ACC112 (cell line): ENCODE measurements around the gene MAB21L4.
"Not testable (repeated sequence)": the region's sequence is repeated elsewhere in the genome, so short reads cannot be mapped to it uniquely, and the experiment has no call there.

Source experiments
- H2AFZ ChIP-seq: fragments of 200-600 bp; sonication (generic); one replicate; pipeline ENCODE4 v1.6.0; 2017; ENCODE audit warnings: antibody characterized with exemption, low read length; ENCODE audit not compliant: unreplicated experiment
- H3K27ac ChIP-seq: fragments of 200-600 bp; sonication (generic); 2 replicates; pipeline ENCODE4 v1.5.1; 2014; ENCODE audit warnings: low read depth, mild to moderate bottlenecking, antibody characterized with exemption, low read length, moderate library complexity
- H3K27me3 ChIP-seq: fragments of 200-600 bp; sonication (generic); 2 replicates; pipeline ENCODE4 v1.6.1; 2014; ENCODE audit warnings: mild to moderate bottlenecking, antibody characterized with exemption, low read length, moderate library complexity, mixed read lengths; ENCODE audit not compliant: insufficient read depth
- H3K36me3 ChIP-seq: fragments of 200-600 bp; sonication (generic); 2 replicates; pipeline ENCODE4 v1.6.1; 2016; ENCODE audit warnings: mild to moderate bottlenecking, antibody characterized with exemption, low read length, moderate library complexity, mixed read lengths; ENCODE audit not compliant: insufficient read depth
- H3K4me1 ChIP-seq: fragments of 200-600 bp; sonication (generic); one replicate; pipeline ENCODE4 v1.6.1; 2016; ENCODE audit warnings: low read length, mixed read lengths; ENCODE audit not compliant: insufficient read depth, unreplicated experiment, control insufficient read depth
- H3K4me3 ChIP-seq: fragments of 200-600 bp; sonication (generic); 2 replicates; pipeline ENCODE4 v1.5.1; 2014; ENCODE audit warnings: mild to moderate bottlenecking, low read depth, low read length
- H3K79me2 ChIP-seq: fragments of 200-600 bp; sonication (generic); one replicate; pipeline ENCODE4 v1.6.0; 2016; ENCODE audit warnings: low read length; ENCODE audit not compliant: control insufficient read depth, unreplicated experiment, insufficient read depth

MAB21L4 gene

GRCh38 chr2:240851078-240851991 lies 44.6 kb downstream of the MAB21L4 start:
- H3K27ac ChIP-seq = no peak overlapping the region
- no peak overlapping the region for H2AFZ ChIP-seq
- no peaks in the 10 kb centered on the region for H3K27me3 ChIP-seq
- H3K36me3 ChIP-seq = no peaks in the 10 kb centered on the region
- H3K4me3 ChIP-seq = no peak overlapping the region
- H3K79me2 ChIP-seq = no peaks in the 10 kb centered on the region
- H3K4me1 ChIP-seq = no peaks in the 10 kb centered on the region

GRCh38 chr2:240850756-240851077 lies 45.2 kb downstream of the MAB21L4 start:
- no peak overlapping the region for H3K4me3 ChIP-seq
- no peaks in the 10 kb centered on the region for H3K36me3 ChIP-seq
- no peak overlapping the region for H2AFZ ChIP-seq
- no peaks in the 10 kb centered on the region for H3K79me2 ChIP-seq
- no peak overlapping the region for H3K27ac ChIP-seq
- H3K27me3 ChIP-seq = no peaks in the 10 kb centered on the region
- H3K4me1 ChIP-seq = no peaks in the 10 kb centered on the region

GRCh38 chr2:240850026-240850425 lies 45.9 kb downstream of the MAB21L4 start:
- H3K4me3 ChIP-seq = no peak overlapping the region
- no peak overlapping the region for H2AFZ ChIP-seq
- no peaks in the 10 kb centered on the region for H3K36me3 ChIP-seq

GRCh38 chr2:240848900-240849680 lies 46.9 kb downstream of the MAB21L4 start:
- no peak overlapping the region for H2AFZ ChIP-seq
- H3K27ac ChIP-seq = no peak overlapping the region
- peaks cover 14% of the 10 kb centered on the region for H3K27me3 ChIP-seq
- H3K36me3 ChIP-seq = no peaks in the 10 kb centered on the region
- no peaks in the 10 kb centered on the region for H3K79me2 ChIP-seq
- H3K4me1 ChIP-seq = no peaks in the 10 kb centered on the region
- H3K4me3 ChIP-seq = no peak overlapping the region

More at GRCh38 chr2:240850026-240850425, 45.9 kb downstream of the MAB21L4 start:
- H3K79me2 ChIP-seq = no peaks in the 10 kb centered on the region
- H3K27me3 ChIP-seq = peaks cover 5% of the 10 kb centered on the region
- no peak overlapping the region for H3K27ac ChIP-seq
- no peaks in the 10 kb centered on the region for H3K4me1 ChIP-seq

DNA sequence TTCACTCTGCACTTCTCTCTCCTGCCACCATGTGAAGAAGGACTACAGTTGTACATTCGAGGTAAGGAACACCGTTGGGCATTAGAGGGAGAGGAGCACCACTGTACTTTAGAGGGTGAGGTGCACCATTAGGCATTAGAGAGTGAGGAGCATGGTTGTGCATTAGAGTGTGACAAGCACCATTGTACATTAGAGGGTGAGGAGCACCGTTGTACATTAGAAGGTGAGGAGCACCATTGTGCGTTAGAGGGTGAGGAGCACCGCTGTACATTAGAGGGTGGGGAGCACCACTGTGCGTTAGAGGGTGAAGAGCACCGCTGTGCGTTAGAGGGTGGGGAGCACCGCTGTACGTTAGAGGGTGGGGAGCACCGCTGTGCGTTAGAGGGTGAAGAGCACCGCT lies 48.1 kb downstream of the MAB21L4 start:
- Histone ChIP-seq H3K4me1 (no peaks in the 10 kb centered on the region), H3K79me2 (no peaks in the 10 kb centered on the region), H3K27ac (no peak overlapping the region), H3K36me3 (no peaks in the 10 kb centered on the region), H2AFZ (no peak overlapping the region), H3K4me3 (no peak overlapping the region), H3K27me3 (peaks cover 21% of the 10 kb centered on the region)

DNA sequence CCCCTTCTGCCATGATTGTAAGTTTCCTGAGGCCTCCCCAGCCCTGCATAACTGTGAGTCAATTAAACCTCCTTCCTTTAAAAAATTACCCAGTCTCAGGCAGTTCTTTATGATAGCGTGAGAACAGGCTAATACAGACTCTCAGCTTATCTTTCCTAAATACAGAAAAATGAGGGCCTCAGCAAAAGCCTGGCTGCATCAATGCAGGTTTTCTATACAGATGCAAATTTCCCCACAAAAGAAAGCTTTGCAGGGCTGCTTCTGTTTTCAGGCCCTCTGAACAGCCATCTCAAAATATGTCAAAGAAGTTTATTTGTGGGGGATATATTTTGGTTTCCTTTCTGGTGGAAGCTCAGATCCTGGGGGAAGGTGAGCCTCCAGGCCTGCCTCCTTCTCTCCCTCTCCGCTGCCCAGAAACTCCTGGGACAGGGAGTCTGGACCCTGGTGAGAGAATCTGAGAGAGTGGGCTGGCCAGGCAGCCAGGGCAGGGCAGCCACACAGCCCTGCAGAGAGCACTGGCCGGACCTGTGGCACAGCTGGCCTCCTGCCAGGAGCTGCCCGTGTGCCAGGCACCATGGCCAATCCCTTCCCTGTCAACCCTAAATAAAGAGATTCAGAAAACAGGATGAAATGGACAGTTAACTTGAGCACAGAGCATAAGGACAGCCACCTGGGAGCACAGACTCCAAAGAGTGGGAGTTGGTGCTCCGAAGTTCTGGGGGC lies 48.9 kb downstream of the MAB21L4 start:
- no peaks in the 10 kb centered on the region for H3K79me2 ChIP-seq

GRCh38 chr2:240846309-240846708 lies 49.6 kb downstream of the MAB21L4 start:
- not testable (repeated sequence) for H3K36me3 ChIP-seq, H2AFZ ChIP-seq, H3K27ac ChIP-seq, H3K4me1 ChIP-seq, H3K4me3 ChIP-seq, H3K79me2 ChIP-seq
- peaks cover 22% of the 10 kb centered on the region for H3K27me3 ChIP-seq

More for the DNA sequence above, 48.9 kb downstream of the MAB21L4 start:
- Histone ChIP-seq H3K36me3 (no peaks in the 10 kb centered on the region), H2AFZ (no peak overlapping the region), H3K4me3 (no peak overlapping the region), H3K27ac (no peak overlapping the region), H3K4me1 (no peaks in the 10 kb centered on the region), H3K27me3 (peaks cover 21% of the 10 kb centered on the region)

DNA sequence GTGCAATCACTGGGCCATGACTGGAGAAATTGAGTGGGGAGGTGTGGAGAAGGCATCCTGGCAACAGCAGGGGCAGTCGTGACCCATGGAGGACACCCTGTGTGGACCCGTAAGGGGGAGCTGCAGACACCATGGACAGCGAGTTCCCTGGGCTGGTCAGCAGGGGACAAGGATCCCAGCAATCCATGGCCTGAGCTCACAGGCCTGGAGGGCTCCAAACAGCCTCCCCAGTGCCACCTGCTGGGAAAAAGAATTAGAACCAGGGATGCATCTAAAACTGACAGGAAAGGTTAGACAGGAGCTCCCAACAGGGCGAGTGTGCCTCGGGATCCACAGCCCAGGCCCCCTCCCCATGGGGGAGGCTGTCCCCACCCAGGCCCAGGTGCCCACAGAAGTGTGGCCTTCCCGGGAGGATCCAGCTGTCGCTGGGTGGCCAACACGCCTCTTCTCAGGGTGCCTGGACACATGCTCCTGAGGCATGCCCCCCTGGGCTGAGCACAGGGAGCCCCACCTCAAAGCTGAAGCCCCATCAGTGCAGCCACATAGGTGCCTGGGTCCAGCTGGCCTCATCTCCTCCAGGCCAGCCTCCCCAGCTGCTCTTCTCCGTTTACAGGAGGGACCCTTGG lies 55.4 kb downstream of the MAB21L4 start:
- H3K27me3 ChIP-seq = peaks cover 44% of the 10 kb centered on the region
- no peak overlapping the region for H3K27ac ChIP-seq
- peaks cover 7% of the 10 kb centered on the region for H3K4me1 ChIP-seq
- H3K4me3 ChIP-seq = no peak overlapping the region
- H3K36me3 ChIP-seq = no peaks in the 10 kb centered on the region
- H3K79me2 ChIP-seq = no peaks in the 10 kb centered on the region
- no peak overlapping the region for H2AFZ ChIP-seq

GRCh38 chr2:240839152-240840143 lies 56.5 kb downstream of the MAB21L4 start:
- no peak overlapping the region for H3K4me3 ChIP-seq
- H2AFZ ChIP-seq = no peak overlapping the region
- no peaks in the 10 kb centered on the region for H3K79me2 ChIP-seq
- no peak overlapping the region for H3K27ac ChIP-seq
- H3K27me3 ChIP-seq = peaks cover 34% of the 10 kb centered on the region
- no peaks in the 10 kb centered on the region for H3K36me3 ChIP-seq
- peaks cover 7% of the 10 kb centered on the region for H3K4me1 ChIP-seq
